ENCODE results near the gene OOEP. TPM values are rescaled to one million over a fixed set of nuclear protein-coding genes. Genes with fewer than 3 reads are reported as not detected.

Gene OOEP
- total and polyA plus RNA-seq, 2 donors (not counting 1 experiment from before 2014, with no cell fraction given) = 0.08 to 0.17 TPM

DNA sequence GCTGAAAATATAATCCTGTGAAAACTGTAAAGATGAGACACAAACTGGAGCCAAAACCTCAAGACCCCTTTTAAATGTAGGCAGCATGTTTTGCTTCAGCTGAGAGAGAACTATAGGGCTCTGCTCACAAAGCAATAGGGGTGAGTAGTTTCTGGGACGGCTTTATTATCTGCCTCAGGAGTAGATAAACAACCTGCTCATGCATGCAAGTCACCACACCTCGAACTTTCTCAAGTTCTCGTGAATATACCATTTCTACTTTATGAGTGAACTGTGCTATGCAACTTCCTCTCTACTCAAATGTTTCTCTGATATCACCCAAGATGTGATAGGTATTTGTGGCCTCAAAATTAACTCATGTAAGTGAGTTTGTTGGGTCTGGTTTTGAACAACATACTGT is 7.5 kb upstream of the OOEP start:
- no peak overlapping the region for H3K4me2 ChIP-seq (ENCODE audit: extremely low read depth, insufficient read depth, low read length)
- no peak for DNase-seq (ENCODE audit: low read depth in 2 of 2)
- no peaks in the 10 kb centered on the region for H3K36me3 ChIP-seq (ENCODE audit: control insufficient read depth, insufficient read depth, low read length)
- no peak overlapping the region for H3K9ac ChIP-seq (ENCODE audit: insufficient read depth, low read length)
- no peak overlapping the region for H2AFZ ChIP-seq (ENCODE audit: low read length)
- no peaks in the 10 kb centered on the region for H3K27me3 ChIP-seq (ENCODE audit: control insufficient read depth, insufficient read depth, low read length)
- no peaks in the 10 kb centered on the region for H3K79me2 ChIP-seq (ENCODE audit: control insufficient read depth, insufficient read depth, low read length)
- H3K4me1 ChIP-seq (ENCODE audit: control insufficient read depth, extremely low read depth, insufficient read depth, low read length) = no peaks in the 10 kb centered on the region
- H3K4me3 ChIP-seq (replicated peaks in 1 of 4; ENCODE audit: control extremely low read depth in 1 of 4, insufficient read depth in 1 of 4, low read depth in 3 of 4, low read length in 4 of 4) = no peak overlapping the region
- no peak overlapping the region for H3K27ac ChIP-seq (ENCODE audit: insufficient read depth, low read length)
- TF ChIP-seq, protein P1, sequence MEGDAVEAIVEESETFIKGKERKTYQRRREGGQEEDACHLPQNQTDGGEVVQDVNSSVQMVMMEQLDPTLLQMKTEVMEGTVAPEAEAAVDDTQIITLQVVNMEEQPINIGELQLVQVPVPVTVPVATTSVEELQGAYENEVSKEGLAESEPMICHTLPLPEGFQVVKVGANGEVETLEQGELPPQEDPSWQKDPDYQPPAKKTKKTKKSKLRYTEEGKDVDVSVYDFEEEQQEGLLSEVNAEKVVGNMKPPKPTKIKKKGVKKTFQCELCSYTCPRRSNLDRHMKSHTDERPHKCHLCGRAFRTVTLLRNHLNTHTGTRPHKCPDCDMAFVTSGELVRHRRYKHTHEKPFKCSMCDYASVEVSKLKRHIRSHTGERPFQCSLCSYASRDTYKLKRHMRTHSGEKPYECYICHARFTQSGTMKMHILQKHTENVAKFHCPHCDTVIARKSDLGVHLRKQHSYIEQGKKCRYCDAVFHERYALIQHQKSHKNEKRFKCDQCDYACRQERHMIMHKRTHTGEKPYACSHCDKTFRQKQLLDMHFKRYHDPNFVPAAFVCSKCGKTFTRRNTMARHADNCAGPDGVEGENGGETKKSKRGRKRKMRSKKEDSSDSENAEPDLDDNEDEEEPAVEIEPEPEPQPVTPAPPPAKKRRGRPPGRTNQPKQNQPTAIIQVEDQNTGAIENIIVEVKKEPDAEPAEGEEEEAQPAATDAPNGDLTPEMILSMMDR (conservative IDR thresholded peaks at IDR 0.05 in 1 of 2, IDR thresholded peaks at IDR 0.05 in 1 of 2; ENCODE audit: low read depth in 1 of 2, low read length in 2 of 2) = no peak
- TF ChIP-seq EZH2 (IDR thresholded peaks at IDR 0.05; ENCODE audit: low read length, missing control alignments) = no peak
- no peaks in the 10 kb centered on the region for H4K20me1 ChIP-seq (ENCODE audit: control insufficient read depth, extremely low read depth, insufficient read depth, low read length)
- no peaks in the 10 kb centered on the region for H3K9me3 ChIP-seq (ENCODE audit: control insufficient read depth, insufficient read depth, low read depth, low read length)

DNA sequence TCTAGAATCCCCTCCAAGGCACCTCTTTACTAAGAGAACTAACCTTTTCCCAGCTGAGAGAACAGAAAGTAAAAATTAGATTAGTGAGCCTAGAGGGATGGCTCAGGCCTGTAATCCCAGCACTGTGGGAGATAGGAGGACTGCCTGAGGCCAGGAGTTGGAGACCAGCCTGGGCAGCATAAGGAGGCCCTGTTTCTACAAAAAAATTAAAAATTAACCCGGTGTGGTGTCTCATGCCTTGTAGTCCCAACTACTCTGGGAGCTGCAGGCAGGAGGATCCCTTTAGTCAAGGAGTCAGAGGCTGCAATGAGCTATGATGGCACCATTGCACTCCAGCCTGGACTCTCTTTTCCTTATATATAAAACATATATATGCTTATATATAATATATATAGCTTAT is 5.5 kb upstream of the OOEP start:
- TF ChIP-seq, protein P1 (conservative IDR thresholded peaks at IDR 0.05 in 1 of 2, IDR thresholded peaks at IDR 0.05 in 1 of 2; ENCODE audit: low read depth in 1 of 2, low read length in 2 of 2) = no peak
- TF ChIP-seq EZH2 (IDR thresholded peaks at IDR 0.05; ENCODE audit: low read length, missing control alignments) = no peak
- Histone ChIP-seq H2AFZ (ENCODE audit: low read length) (no peak overlapping the region), H3K27ac (ENCODE audit: insufficient read depth, low read length) (no peak overlapping the region), H3K9ac (ENCODE audit: insufficient read depth, low read length) (no peak overlapping the region), H3K4me2 (ENCODE audit: extremely low read depth, insufficient read depth, low read length) (no peak overlapping the region), H4K20me1 (ENCODE audit: control insufficient read depth, extremely low read depth, insufficient read depth, low read length) (no peaks in the 10 kb centered on the region), H3K4me3 (replicated peaks in 1 of 4; ENCODE audit: control extremely low read depth in 1 of 4, insufficient read depth in 1 of 4, low read depth in 3 of 4, low read length in 4 of 4) (no peak overlapping the region), H3K79me2 (ENCODE audit: control insufficient read depth, insufficient read depth, low read length) (no peaks in the 10 kb centered on the region), H3K27me3 (ENCODE audit: control insufficient read depth, insufficient read depth, low read length) (no peaks in the 10 kb centered on the region), H3K9me3 (ENCODE audit: control insufficient read depth, insufficient read depth, low read depth, low read length) (no peaks in the 10 kb centered on the region), H3K36me3 (ENCODE audit: control insufficient read depth, insufficient read depth, low read length) (no peaks in the 10 kb centered on the region), H3K4me1 (ENCODE audit: control insufficient read depth, extremely low read depth, insufficient read depth, low read length) (no peaks in the 10 kb centered on the region)
- DNase-seq (ENCODE audit: low read depth in 2 of 2) = no peak

DNA sequence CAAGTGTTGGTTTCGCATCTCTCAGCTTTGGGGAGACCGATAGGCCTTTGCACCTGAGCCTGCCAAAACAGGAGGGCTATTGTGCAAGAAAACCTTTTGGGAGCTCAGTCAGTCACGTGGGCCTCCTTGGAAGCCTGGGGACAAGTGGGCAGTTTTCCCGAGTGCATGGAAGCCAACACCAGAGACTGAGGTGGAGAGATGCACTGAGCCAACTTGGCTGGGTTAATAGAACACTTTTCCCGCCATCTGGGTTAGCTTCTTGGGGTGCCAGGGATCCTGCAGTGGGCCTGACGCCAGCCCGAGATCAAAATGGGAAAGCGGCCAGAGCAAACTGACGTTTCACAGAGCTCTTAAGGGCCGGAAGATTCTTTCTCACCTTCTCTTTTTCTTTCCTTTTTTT is 2.8 kb upstream of the OOEP start:
- no peaks in the 10 kb centered on the region for H3K4me1 ChIP-seq (ENCODE audit: control insufficient read depth, extremely low read depth, insufficient read depth, low read length)
- no peaks in the 10 kb centered on the region for H4K20me1 ChIP-seq (ENCODE audit: control insufficient read depth, extremely low read depth, insufficient read depth, low read length)
- DNase-seq (ENCODE audit: low read depth in 2 of 2) = no peak
- H3K36me3 ChIP-seq (ENCODE audit: control insufficient read depth, insufficient read depth, low read length) = no peaks in the 10 kb centered on the region
- H3K4me2 ChIP-seq (ENCODE audit: extremely low read depth, insufficient read depth, low read length) = no peak overlapping the region
- H3K27me3 ChIP-seq (ENCODE audit: control insufficient read depth, insufficient read depth, low read length) = peaks cover 4% of the 10 kb centered on the region
- no peak overlapping the region for H3K4me3 ChIP-seq (replicated peaks in 1 of 4; ENCODE audit: control extremely low read depth in 1 of 4, insufficient read depth in 1 of 4, low read depth in 3 of 4, low read length in 4 of 4)
- no peaks in the 10 kb centered on the region for H3K79me2 ChIP-seq (ENCODE audit: control insufficient read depth, insufficient read depth, low read length)
- no peak overlapping the region for H2AFZ ChIP-seq (ENCODE audit: low read length)
- no peaks in the 10 kb centered on the region for H3K9me3 ChIP-seq (ENCODE audit: control insufficient read depth, insufficient read depth, low read depth, low read length)
- TF ChIP-seq EZH2 (IDR thresholded peaks at IDR 0.05; ENCODE audit: low read length, missing control alignments) = no peak
- TF ChIP-seq, protein P1 (conservative IDR thresholded peaks at IDR 0.05 in 1 of 2, IDR thresholded peaks at IDR 0.05 in 1 of 2; ENCODE audit: low read depth in 1 of 2, low read length in 2 of 2) = no peak
- no peak overlapping the region for H3K9ac ChIP-seq (ENCODE audit: insufficient read depth, low read length)
- no peak overlapping the region for H3K27ac ChIP-seq (ENCODE audit: insufficient read depth, low read length)
